Lower leg skin (tissue), 4 donors: ENCODE results near the gene VWA1. TPM values are rescaled to one million over a fixed set of nuclear protein-coding genes. Genes with fewer than 3 reads are reported as not detected.
A peak's percentile ranks its signal among the peaks of the same experiment; 100 is the strongest.
"Not testable (repeated sequence)": the region's sequence is repeated elsewhere in the genome, so short reads cannot be mapped to it uniquely, and the experiment has no call there.

Experiments
- DNase-seq, 2 donors: peaks; one replicate each; pipeline ENCODE4 v3.0.0-alpha.2; 2019; ENCODE audit warnings: low spot score in 2 of 2
- H3K4me3 ChIP-seq: fragments of 200-600 bp; sonication (generic); 2 replicates; pipeline ENCODE4 v1.5.1; 2017; ENCODE audit warnings: mild to moderate bottlenecking, low read depth; ENCODE audit not compliant: poor library complexity, severe bottlenecking
- CTCF ChIP-seq, 3 donors: fragments of 450-650 bp; IDR thresholded peaks; one replicate each; pipeline ENCODE4 v1.5.1; 2016; ENCODE audit warnings: antibody characterized with exemption in 3 of 3, mild to moderate bottlenecking in 3 of 3, moderate library complexity in 2 of 3
- POLR2A ChIP-seq, 2 donors: fragments of 450-650 bp; IDR thresholded peaks; one replicate each; pipeline ENCODE4 v1.6.1; 2016 to 2017; ENCODE audit warnings: antibody characterized with exemption in 2 of 2, mild to moderate bottlenecking in 1 of 2, moderate library complexity in 1 of 2
- WGBS, 2 donors: methylation state at CpG; one replicate each; pipeline ENCODE4 v1.1.5; 2018; 5-methylcytosine and 5-hydroxymethylcytosine counted together
- intact Hi-C: fragments of 100-400 bp; cut with DNase I; formaldehyde crosslinking; loops from one replicate; pipeline ENCODE4 v1.15.0; 2023; ENCODE audit warnings: low total_unique reads
- total RNA-seq, 4 donors: library from RNA; depleted of rRNA; stranded (reverse); fragments of >200 nt; gene quantifications; one replicate each; pipeline ENCODE4 v1.1.0, GENCODE V29; 2016

Gene VWA1
- total RNA-seq, 4 donors from 2014 or later = 26.5 to 36.4 (median 30.1) TPM

- DNase-seq = peak in 1 of 2 donors; percentile 78
- no peak overlapping the region for H3K4me3 ChIP-seq
- WGBS, 2 donors = 95% methylated on average over 16 of the region's 16 CpGs
- intact Hi-C loops = no loop called here
- TF ChIP-seq POLR2A (IDR thresholded peaks at IDR 0.05) = no peak
- TF ChIP-seq CTCF (IDR thresholded peaks at IDR 0.05) = no peak
Observed at GRCh38 chr1:1452882-1453281, 17.4 kb downstream of the VWA1 start.

GRCh38 chr1:1454286-1455056 lies 19.0 kb downstream of the VWA1 start:
- H3K4me3 ChIP-seq, DNase-seq, intact Hi-C loops: not testable (repeated sequence)
- WGBS, 2 donors = 86 to 90% methylated on average over 25 to 33 of the region's 41 CpGs

- H3K4me3 ChIP-seq = no peak overlapping the region
- intact Hi-C loops = no loop called here
- TF ChIP-seq CTCF (IDR thresholded peaks at IDR 0.05) = no peak
- no peak for TF ChIP-seq POLR2A (IDR thresholded peaks at IDR 0.05)
- no peak for DNase-seq
- WGBS, 2 donors = 68 to 72% methylated on average over 21 to 23 of the region's 30 CpGs
Observed at GRCh38 chr1:1455366-1455884, 19.9 kb downstream of the VWA1 start.

GRCh38 chr1:1455934-1456333 lies 20.4 kb downstream of the VWA1 start:
- H3K4me3 ChIP-seq, DNase-seq, intact Hi-C loops: not testable (repeated sequence)
- 60% methylated on average over 1 of the region's 15 CpGs; no CpG with 5 or more reads in 1 of the 2 donors for WGBS, 2 donors

- 83 to 96% methylated on average over 13 to 15 of the region's 22 CpGs for WGBS, 2 donors
- H3K4me3 ChIP-seq, intact Hi-C loops, DNase-seq: not testable (repeated sequence)
Observed at GRCh38 chr1:1456683-1457255, 21.3 kb downstream of the VWA1 start.

GRCh38 chr1:1459156-1459555 lies 23.7 kb downstream of the VWA1 start:
- H3K4me3 ChIP-seq, intact Hi-C loops, DNase-seq: not testable (repeated sequence)
- WGBS, 2 donors = 83% methylated on average over 2 of the region's 19 CpGs; no CpG with 5 or more reads in 1 of the 2 donors

GRCh38 chr1:1459711-1460110 lies 24.2 kb downstream of the VWA1 start:
- DNase-seq, intact Hi-C loops, H3K4me3 ChIP-seq: not testable (repeated sequence)
- 78 to 89% methylated on average over 11 to 14 of the region's 14 CpGs for WGBS, 2 donors

GRCh38 chr1:1460540-1461130 lies 25.1 kb downstream of the VWA1 start:
- intact Hi-C loops = no loop called here
- TF ChIP-seq CTCF (IDR thresholded peaks at IDR 0.05) = no peak
- no peak for TF ChIP-seq POLR2A (IDR thresholded peaks at IDR 0.05)
- no peak overlapping the region for H3K4me3 ChIP-seq
- WGBS, 2 donors = 64 to 68% methylated on average over 18 to 24 of the region's 27 CpGs
- no peak for DNase-seq
